ENCODE results near the gene ACTC1.
"Not testable (repeated sequence)": the region's sequence is repeated elsewhere in the genome, so short reads cannot be mapped to it uniquely, and the experiment has no call there.

Gene ACTC1

GRCh38 chr15:34820110-34820509 lies 24.8 kb upstream of the ACTC1 start:
- no peak for DNase-seq (ENCODE audit: low read depth)
- no peak overlapping the region for H3K4me3 ChIP-seq (ENCODE audit: low read depth, low read length)
- TF ChIP-seq CTCF (IDR thresholded peaks at IDR 0.05; ENCODE audit: low read depth, low read length, missing control alignments): no peak

GRCh38 chr15:34818526-34818925 lies 23.2 kb upstream of the ACTC1 start:
- TF ChIP-seq CTCF (IDR thresholded peaks at IDR 0.05; ENCODE audit: low read depth, low read length, missing control alignments): no peak
- no peak for DNase-seq (ENCODE audit: low read depth)
- H3K4me3 ChIP-seq (ENCODE audit: low read depth, low read length): no peak overlapping the region

- H3K4me3 ChIP-seq (ENCODE audit: low read depth, low read length): no peak overlapping the region
- no peak for TF ChIP-seq CTCF (IDR thresholded peaks at IDR 0.05; ENCODE audit: low read depth, low read length, missing control alignments)
- DNase-seq (ENCODE audit: low read depth): no peak
These were observed 20.5 kb upstream of the ACTC1 start for GRCh38 chr15:34815836-34816235.

GRCh38 chr15:34813446-34814190 lies 18.3 kb upstream of the ACTC1 start:
- no peak overlapping the region for H3K4me3 ChIP-seq (ENCODE audit: low read depth, low read length)
- DNase-seq (ENCODE audit: low read depth): no peak
- TF ChIP-seq CTCF (IDR thresholded peaks at IDR 0.05; ENCODE audit: low read depth, low read length, missing control alignments): no peak

GRCh38 chr15:34812868-34813365 lies 17.6 kb upstream of the ACTC1 start:
- H3K4me3 ChIP-seq (ENCODE audit: low read depth, low read length); DNase-seq (ENCODE audit: low read depth): not testable (repeated sequence)

GRCh38 chr15:34812369-34812768 lies 17.0 kb upstream of the ACTC1 start:
- DNase-seq (ENCODE audit: low read depth): no peak
- H3K4me3 ChIP-seq (ENCODE audit: low read depth, low read length): no peak overlapping the region
- TF ChIP-seq CTCF (IDR thresholded peaks at IDR 0.05; ENCODE audit: low read depth, low read length, missing control alignments): no peak

GRCh38 chr15:34810443-34811129 lies 15.2 kb upstream of the ACTC1 start:
- no peak for DNase-seq (ENCODE audit: low read depth)
- TF ChIP-seq CTCF (IDR thresholded peaks at IDR 0.05; ENCODE audit: low read depth, low read length, missing control alignments): no peak
- no peak overlapping the region for H3K4me3 ChIP-seq (ENCODE audit: low read depth, low read length)
